Activated T-helper 1 cell treated with anti-CD3 and anti-CD28 coated beads, Interleukin-12 subunit alpha, Interleukin-12 subunit beta, Interleukin-2, Interleukin-4 antibody, amounts not matched to agents 30 ng/mL and 10 ng/mL and 1 ng/mL, durations not matched to agents 14 hours and 24 hours and 36 hours (primary cell): Measurements from ENCODE around the gene HUWE1. TPM values are rescaled to one million over a fixed set of nuclear protein-coding genes. Genes with fewer than 3 reads are reported as not detected.
A peak's percentile ranks its signal among the peaks of the same experiment; 100 is the strongest.

ENCODE experiments used
- DNase-seq: peaks from one replicate; pipeline ENCODE4 v3.0.0; 2021; ENCODE audit warnings: low spot score
- H3K27ac Mint-ChIP-seq: one replicate; pipeline ENCODE4 v1.8.0; 2021; ENCODE audit warnings: mild to moderate bottlenecking, mixed read lengths
- H3K27me3 Mint-ChIP-seq: one replicate; pipeline ENCODE4 v1.8.0; 2022; ENCODE audit warnings: mild to moderate bottlenecking, moderate library complexity, mixed read lengths; ENCODE audit not compliant: insufficient read depth
- H3K36me3 Mint-ChIP-seq: one replicate; pipeline ENCODE4 v1.8.0; 2021; ENCODE audit warnings: low read depth, mixed read lengths
- H3K4me1 Mint-ChIP-seq: one replicate; pipeline ENCODE4 v1.8.0; 2021; ENCODE audit warnings: low read depth, mixed read lengths
- H3K4me3 Mint-ChIP-seq: one replicate; pipeline ENCODE4 v1.8.0; 2021; ENCODE audit warnings: mild to moderate bottlenecking, moderate library complexity, mixed read lengths
- H3K9me3 Mint-ChIP-seq: one replicate; pipeline ENCODE4 v1.8.0; 2021; ENCODE audit warnings: mixed read lengths
- intact Hi-C: fragments of 100-400 bp; cut with micrococcal nuclease; formaldehyde crosslinking; loops from one replicate; pipeline ENCODE4 v1.15.1; 2024
- total RNA-seq: library from RNA; stranded (reverse); gene quantifications from 2 replicates; pipeline ENCODE4 v1.2.3, GENCODE V29; 2022

The HUWE1 gene
- total RNA-seq, 1 donor from 2014 or later, result 367 TPM

GRCh38 chrX:53594354-53594753 is 92.2 kb downstream of the HUWE1 start:
- H3K4me3 Mint-ChIP-seq, result no peak overlapping the region
- no peak for DNase-seq
- H3K36me3 Mint-ChIP-seq, result peaks cover 43% of the 10 kb centered on the region
- no peaks in the 10 kb centered on the region for H3K27me3 Mint-ChIP-seq
- no peaks in the 10 kb centered on the region for H3K4me1 Mint-ChIP-seq
- no peak overlapping the region for H3K27ac Mint-ChIP-seq
- H3K9me3 Mint-ChIP-seq, result no peaks in the 10 kb centered on the region
- intact Hi-C loops, result loop anchor here (5.0 kb wide), 1 partner anchor 33 kb away; no protein-coding TSS in a partner anchor

- Mint-ChIP-seq H3K27ac (peak overlapping the region; percentile 29), H3K4me3 (no peak overlapping the region), H3K36me3 (peaks cover 50% of the 10 kb centered on the region), H3K4me1 (no peaks in the 10 kb centered on the region), H3K9me3 (no peaks in the 10 kb centered on the region), H3K27me3 (no peaks in the 10 kb centered on the region)
- DNase-seq, result no peak
- intact Hi-C loops, result no loop called here
Measured at GRCh38 chrX:53587795-53588420, 98.6 kb downstream of the HUWE1 start.

GRCh38 chrX:53584891-53585290 is 101.6 kb downstream of the HUWE1 start:
- Mint-ChIP-seq H3K36me3 (peaks cover 45% of the 10 kb centered on the region), H3K9me3 (no peaks in the 10 kb centered on the region), H3K27ac (peak overlapping the region; percentile 18), H3K4me3 (no peak overlapping the region), H3K27me3 (no peaks in the 10 kb centered on the region), H3K4me1 (no peaks in the 10 kb centered on the region)
- intact Hi-C loops, result no loop called here
- DNase-seq, result no peak

- Mint-ChIP-seq H3K9me3 (no peaks in the 10 kb centered on the region), H3K36me3 (peaks cover 34% of the 10 kb centered on the region), H3K27ac (no peak overlapping the region), H3K4me1 (no peaks in the 10 kb centered on the region), H3K4me3 (no peak overlapping the region), H3K27me3 (no peaks in the 10 kb centered on the region)
- intact Hi-C loops, result no loop called here
- DNase-seq, result no peak
Measured at GRCh38 chrX:53583571-53583970, 102.9 kb downstream of the HUWE1 start.

- Mint-ChIP-seq H3K4me1 (no peaks in the 10 kb centered on the region), H3K36me3 (peaks cover 25% of the 10 kb centered on the region), H3K4me3 (no peak overlapping the region), H3K27me3 (no peaks in the 10 kb centered on the region), H3K9me3 (no peaks in the 10 kb centered on the region), H3K27ac (peak overlapping the region; percentile 29)
- intact Hi-C loops, result no loop called here
- no peak for DNase-seq
Measured at GRCh38 chrX:53580742-53581504, 105.6 kb downstream of the HUWE1 start.

- H3K36me3 Mint-ChIP-seq, result peaks cover 35% of the 10 kb centered on the region
- H3K27ac Mint-ChIP-seq, result no peak overlapping the region
- H3K27me3 Mint-ChIP-seq, result no peaks in the 10 kb centered on the region
- no peak overlapping the region for H3K4me3 Mint-ChIP-seq
- intact Hi-C loops, result no loop called here
- H3K9me3 Mint-ChIP-seq, result no peaks in the 10 kb centered on the region
- H3K4me1 Mint-ChIP-seq, result peaks cover 6% of the 10 kb centered on the region
- no peak for DNase-seq
Measured at GRCh38 chrX:53571494-53571893, 115.0 kb downstream of the HUWE1 start.

- no peak overlapping the region for H3K4me3 Mint-ChIP-seq
- H3K27ac Mint-ChIP-seq, result no peak overlapping the region
- peaks cover 59% of the 10 kb centered on the region for H3K36me3 Mint-ChIP-seq
- H3K4me1 Mint-ChIP-seq, result no peaks in the 10 kb centered on the region
- H3K9me3 Mint-ChIP-seq, result no peaks in the 10 kb centered on the region
- no peak for DNase-seq
- H3K27me3 Mint-ChIP-seq, result no peaks in the 10 kb centered on the region
- intact Hi-C loops, result no loop called here
Measured at GRCh38 chrX:53563324-53563723, 123.2 kb downstream of the HUWE1 start.

- peaks cover 61% of the 10 kb centered on the region for H3K36me3 Mint-ChIP-seq
- no peak for DNase-seq
- H3K4me3 Mint-ChIP-seq, result no peak overlapping the region
- intact Hi-C loops, result no loop called here
- H3K27me3 Mint-ChIP-seq, result no peaks in the 10 kb centered on the region
- H3K9me3 Mint-ChIP-seq, result no peaks in the 10 kb centered on the region
- H3K4me1 Mint-ChIP-seq, result peaks cover 4% of the 10 kb centered on the region
- H3K27ac Mint-ChIP-seq, result peak overlapping the region; percentile 16
Measured at GRCh38 chrX:53561912-53562311, 124.6 kb downstream of the HUWE1 start.

GRCh38 chrX:53558646-53559045 is 127.9 kb downstream of the HUWE1 start:
- intact Hi-C loops, result no loop called here
- Mint-ChIP-seq H3K4me3 (no peak overlapping the region), H3K9me3 (no peaks in the 10 kb centered on the region), H3K4me1 (peaks cover 11% of the 10 kb centered on the region), H3K36me3 (peaks cover 62% of the 10 kb centered on the region), H3K27me3 (no peaks in the 10 kb centered on the region), H3K27ac (no peak overlapping the region)
- DNase-seq, result no peak

- Mint-ChIP-seq H3K4me3 (no peak overlapping the region), H3K9me3 (no peaks in the 10 kb centered on the region), H3K4me1 (peaks cover 11% of the 10 kb centered on the region), H3K27me3 (no peaks in the 10 kb centered on the region), H3K36me3 (peaks cover 54% of the 10 kb centered on the region), H3K27ac (peak overlapping the region; percentile 67)
- no peak for DNase-seq
- intact Hi-C loops, result no loop called here
Measured at GRCh38 chrX:53556868-53557267, 129.7 kb downstream of the HUWE1 start.

- H3K27ac Mint-ChIP-seq, result no peak overlapping the region
Measured at GRCh38 chrX:53550756-53551463, 135.6 kb downstream of the HUWE1 start.

GRCh38 chrX:53547668-53548067 is 138.9 kb downstream of the HUWE1 start:
- no peak overlapping the region for H3K27ac Mint-ChIP-seq
- DNase-seq, result no peak

More at GRCh38 chrX:53550756-53551463, 135.6 kb downstream of the HUWE1 start:
- no peak for DNase-seq
- no peak overlapping the region for H3K4me3 Mint-ChIP-seq
- H3K36me3 Mint-ChIP-seq, result peaks cover 47% of the 10 kb centered on the region
- intact Hi-C loops, result no loop called here
- no peaks in the 10 kb centered on the region for H3K27me3 Mint-ChIP-seq
- peaks cover 11% of the 10 kb centered on the region for H3K4me1 Mint-ChIP-seq
- H3K9me3 Mint-ChIP-seq, result no peaks in the 10 kb centered on the region

GRCh38 chrX:53544936-53545335 is 141.6 kb downstream of the HUWE1 start:
- Mint-ChIP-seq H3K36me3 (peaks cover 41% of the 10 kb centered on the region), H3K9me3 (no peaks in the 10 kb centered on the region), H3K27me3 (no peaks in the 10 kb centered on the region), H3K4me1 (peaks cover 10% of the 10 kb centered on the region), H3K27ac (no peak overlapping the region), H3K4me3 (no peak overlapping the region)
- intact Hi-C loops, result loop anchor here (10.0 kb wide), 1 partner anchor 140 kb away; no protein-coding TSS in a partner anchor
- DNase-seq, result no peak

More at GRCh38 chrX:53547668-53548067, 138.9 kb downstream of the HUWE1 start:
- H3K27me3 Mint-ChIP-seq, result no peaks in the 10 kb centered on the region
- peaks cover 10% of the 10 kb centered on the region for H3K4me1 Mint-ChIP-seq
- intact Hi-C loops, result loop anchor here (10.0 kb wide), 1 partner anchor 143 kb away; no protein-coding TSS in a partner anchor
- H3K36me3 Mint-ChIP-seq, result peaks cover 49% of the 10 kb centered on the region
- no peak overlapping the region for H3K4me3 Mint-ChIP-seq
- no peaks in the 10 kb centered on the region for H3K9me3 Mint-ChIP-seq
